Glomerular visceral epithelial cell (primary cell): ENCODE data around the gene KCNQ1OT1.

Experiments used
- DNase-seq: peaks from one replicate; pipeline ENCODE4 v3.0.0-alpha.2; 2016; ENCODE audit errors: extremely low spot score

The KCNQ1OT1 gene

GRCh38 chr11:2721210-2721916 is 21.6 kb upstream of the KCNQ1OT1 start:
- DNase-seq, result no peak

- DNase-seq, result no peak
Measured at GRCh38 chr11:2719831-2720590, 20.2 kb upstream of the KCNQ1OT1 start.

- no peak for DNase-seq
Measured at GRCh38 chr11:2718817-2719438, 19.1 kb upstream of the KCNQ1OT1 start.

GRCh38 chr11:2717561-2718325 is 17.9 kb upstream of the KCNQ1OT1 start:
- DNase-seq, result no peak

- DNase-seq, result no peak
Measured at GRCh38 chr11:2716376-2717095, 16.7 kb upstream of the KCNQ1OT1 start.

GRCh38 chr11:2715716-2716350 is 16.0 kb upstream of the KCNQ1OT1 start:
- DNase-seq, result no peak

GRCh38 chr11:2714871-2715270 is 15.1 kb upstream of the KCNQ1OT1 start:
- DNase-seq, result no peak

- DNase-seq, result no peak
Measured at GRCh38 chr11:2714463-2714800, 14.6 kb upstream of the KCNQ1OT1 start.

GRCh38 chr11:2713661-2714462 is 14.1 kb upstream of the KCNQ1OT1 start:
- no peak for DNase-seq

- no peak for DNase-seq
Measured at GRCh38 chr11:2713094-2713493, 13.3 kb upstream of the KCNQ1OT1 start.

GRCh38 chr11:2711161-2711560 is 11.4 kb upstream of the KCNQ1OT1 start:
- no peak for DNase-seq

GRCh38 chr11:2709429-2709828 is 9.6 kb upstream of the KCNQ1OT1 start:
- DNase-seq, result no peak

GRCh38 chr11:2708757-2709281 is 9.0 kb upstream of the KCNQ1OT1 start:
- DNase-seq, result no peak

GRCh38 chr11:2708151-2708581 is 8.4 kb upstream of the KCNQ1OT1 start:
- DNase-seq, result no peak

- no peak for DNase-seq
Measured at GRCh38 chr11:2707736-2708135, 7.9 kb upstream of the KCNQ1OT1 start.

- DNase-seq, result no peak
Measured at GRCh38 chr11:2706321-2706720, 6.5 kb upstream of the KCNQ1OT1 start.

- DNase-seq, result no peak
Measured at GRCh38 chr11:2704896-2705606, 5.3 kb upstream of the KCNQ1OT1 start.

- DNase-seq, result no peak
Measured at GRCh38 chr11:2704356-2704755, 4.6 kb upstream of the KCNQ1OT1 start.
